Esophagus squamous epithelium (tissue), 4 donors: ENCODE measurements around the gene AIFM1.

ENCODE experiments used
- POLR2A ChIP-seq, 4 donors: fragments of 450-650 bp; IDR thresholded peaks; one replicate each; pipeline ENCODE4 v1.6.1; 2017; ENCODE audit warnings: antibody characterized with exemption in 4 of 4, mild to moderate bottlenecking in 4 of 4, moderate library complexity in 3 of 4
- TF ChIP-seq, protein P1 (sequence below), 6 experiments: fragments of 450-650 bp in 4 of 6; fragments of 200-600 bp in 2 of 6; sonication (generic) in 2 of 6; IDR thresholded peaks; one replicate each; pipeline ENCODE4 v1.5.1; 2016 to 2019; ENCODE audit warnings: antibody characterized with exemption in 6 of 6, mild to moderate bottlenecking in 4 of 6, moderate library complexity in 4 of 6

DNA sequence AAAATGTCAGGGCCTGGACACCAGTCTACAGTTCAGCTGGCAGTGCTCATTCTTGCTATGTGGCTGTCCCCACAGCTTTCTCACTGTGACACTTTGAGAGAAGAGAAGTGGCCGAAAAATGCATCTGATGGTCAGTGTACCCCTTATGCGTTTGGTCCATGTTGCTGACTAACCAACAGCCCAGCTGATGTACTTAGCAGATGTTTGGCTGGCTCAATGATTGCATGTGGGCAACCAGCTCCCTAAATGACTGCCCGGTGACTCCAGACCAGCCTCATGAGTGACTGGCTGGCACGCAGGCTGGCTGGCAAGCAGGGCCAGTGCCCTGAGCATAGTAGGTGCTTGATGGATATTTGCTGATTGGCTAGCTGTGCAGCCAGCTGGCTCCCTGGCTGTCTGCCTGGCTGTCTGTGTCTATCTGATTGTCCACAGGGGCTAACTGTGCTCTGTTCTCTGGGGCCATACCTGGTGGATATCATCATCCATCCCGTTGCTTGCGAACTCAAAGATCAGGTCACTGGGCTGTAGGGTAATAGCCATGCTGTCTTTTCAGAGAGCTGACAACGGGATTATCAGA lies 84.8 kb downstream of the AIFM1 start:
- TF ChIP-seq, protein P1, sequence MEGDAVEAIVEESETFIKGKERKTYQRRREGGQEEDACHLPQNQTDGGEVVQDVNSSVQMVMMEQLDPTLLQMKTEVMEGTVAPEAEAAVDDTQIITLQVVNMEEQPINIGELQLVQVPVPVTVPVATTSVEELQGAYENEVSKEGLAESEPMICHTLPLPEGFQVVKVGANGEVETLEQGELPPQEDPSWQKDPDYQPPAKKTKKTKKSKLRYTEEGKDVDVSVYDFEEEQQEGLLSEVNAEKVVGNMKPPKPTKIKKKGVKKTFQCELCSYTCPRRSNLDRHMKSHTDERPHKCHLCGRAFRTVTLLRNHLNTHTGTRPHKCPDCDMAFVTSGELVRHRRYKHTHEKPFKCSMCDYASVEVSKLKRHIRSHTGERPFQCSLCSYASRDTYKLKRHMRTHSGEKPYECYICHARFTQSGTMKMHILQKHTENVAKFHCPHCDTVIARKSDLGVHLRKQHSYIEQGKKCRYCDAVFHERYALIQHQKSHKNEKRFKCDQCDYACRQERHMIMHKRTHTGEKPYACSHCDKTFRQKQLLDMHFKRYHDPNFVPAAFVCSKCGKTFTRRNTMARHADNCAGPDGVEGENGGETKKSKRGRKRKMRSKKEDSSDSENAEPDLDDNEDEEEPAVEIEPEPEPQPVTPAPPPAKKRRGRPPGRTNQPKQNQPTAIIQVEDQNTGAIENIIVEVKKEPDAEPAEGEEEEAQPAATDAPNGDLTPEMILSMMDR (IDR thresholded peaks at IDR 0.05), result no peak
- TF ChIP-seq POLR2A (IDR thresholded peaks at IDR 0.05), result no peak
